Smooth muscle cell (in vitro differentiated cells): ENCODE results near the gene MAGEA9. TPM values are rescaled to one million over a fixed set of nuclear protein-coding genes. Genes with fewer than 3 reads are reported as not detected.
"Not testable (repeated sequence)": the region's sequence is repeated elsewhere in the genome, so short reads cannot be mapped to it uniquely, and the experiment has no call there.

Source experiments
- DNase-seq: peaks from one replicate; lab custom pipeline; 2025; ENCODE audit not compliant: unreplicated experiment; lab: John Stamatoyannopoulos, UW
- H2AFZ ChIP-seq: fragments of 200-600 bp; sonication (generic); 2 replicates; pipeline ENCODE4 v1.6.0; 2016; ENCODE audit warnings: antibody characterized with exemption, low read depth, mild to moderate bottlenecking
- H3F3A ChIP-seq: fragments of 200-600 bp; sonication (generic); 2 replicates; pipeline ENCODE4 v1.6.0; 2017; ENCODE audit warnings: antibody characterized with exemption, low read depth
- H3K27ac ChIP-seq: fragments of 200-600 bp; sonication (generic); 2 replicates; pipeline ENCODE4 v1.5.1; 2016; ENCODE audit warnings: low read depth, mild to moderate bottlenecking
- H3K27me3 ChIP-seq: fragments of 200-600 bp; sonication (generic); 2 replicates; pipeline ENCODE4 v1.6.1; 2016; ENCODE audit warnings: low read depth, mild to moderate bottlenecking
- H3K36me3 ChIP-seq: fragments of 200-600 bp; sonication (generic); 2 replicates; pipeline ENCODE4 v1.5.1; 2016; ENCODE audit warnings: low read depth
- H3K4me1 ChIP-seq: fragments of 200-600 bp; sonication (generic); 2 replicates; pipeline ENCODE4 v1.5.1; 2016; ENCODE audit warnings: low read depth
- H3K4me2 ChIP-seq: fragments of 200-600 bp; sonication (generic); 2 replicates; pipeline ENCODE4 v1.6.0; 2016; ENCODE audit warnings: mild to moderate bottlenecking
- H3K4me3 ChIP-seq: fragments of 200-600 bp; sonication (generic); 2 replicates; pipeline ENCODE4 v1.5.1; 2016; ENCODE audit warnings: mild to moderate bottlenecking
- H3K79me2 ChIP-seq: fragments of 200-600 bp; sonication (generic); 2 replicates; pipeline ENCODE4 v1.6.0; 2016; ENCODE audit warnings: low read depth, mild to moderate bottlenecking
- H3K9ac ChIP-seq: fragments of 200-600 bp; sonication (generic); 2 replicates; pipeline ENCODE4 v1.6.0; 2016; ENCODE audit warnings: low read depth
- H3K9me3 ChIP-seq: fragments of 200-600 bp; sonication (generic); replicated peaks from 2 replicates; pipeline ENCODE4 v1.5.1; 2016; ENCODE audit warnings: low read depth
- H4K20me1 ChIP-seq: fragments of 200-600 bp; sonication (generic); 2 replicates; pipeline ENCODE4 v1.6.0; 2016; ENCODE audit warnings: low read depth
- WGBS: methylation state at CpG from one replicate; pipeline ENCODE4 v1.1.7; 2016; ENCODE audit warnings: low lambda C conversion rate; 5-methylcytosine and 5-hydroxymethylcytosine counted together
- polyA plus RNA-seq: library from polyadenylated mRNA; unstranded; fragments of >200 nt; fragmentation: Nextera tagmentation; extraction: Ambion mirVana; gene quantifications from 2 replicates; pipeline ENCODE4 v1.2.1, GENCODE V29; 2016
- total RNA-seq: library from RNA; depleted of rRNA; stranded (reverse); fragments of >200 nt; gene quantifications from 2 replicates; pipeline ENCODE4 v1.2.3, GENCODE V29; 2014
- TF ChIP-seq, protein P1 (sequence below): fragments of 200-600 bp; sonication (generic); IDR thresholded peaks from 2 replicates; pipeline ENCODE4 v1.5.1; 2017; ENCODE audit warnings: borderline replicate concordance, mild to moderate bottlenecking, antibody characterized with exemption; ENCODE audit not compliant: insufficient read depth, poor library complexity, severe bottlenecking

The MAGEA9 gene, protein sequence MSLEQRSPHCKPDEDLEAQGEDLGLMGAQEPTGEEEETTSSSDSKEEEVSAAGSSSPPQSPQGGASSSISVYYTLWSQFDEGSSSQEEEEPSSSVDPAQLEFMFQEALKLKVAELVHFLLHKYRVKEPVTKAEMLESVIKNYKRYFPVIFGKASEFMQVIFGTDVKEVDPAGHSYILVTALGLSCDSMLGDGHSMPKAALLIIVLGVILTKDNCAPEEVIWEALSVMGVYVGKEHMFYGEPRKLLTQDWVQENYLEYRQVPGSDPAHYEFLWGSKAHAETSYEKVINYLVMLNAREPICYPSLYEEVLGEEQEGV
- total RNA-seq (not detected in 2 replicates), polyA plus RNA-seq (not detected in 2 replicates)

DNA sequence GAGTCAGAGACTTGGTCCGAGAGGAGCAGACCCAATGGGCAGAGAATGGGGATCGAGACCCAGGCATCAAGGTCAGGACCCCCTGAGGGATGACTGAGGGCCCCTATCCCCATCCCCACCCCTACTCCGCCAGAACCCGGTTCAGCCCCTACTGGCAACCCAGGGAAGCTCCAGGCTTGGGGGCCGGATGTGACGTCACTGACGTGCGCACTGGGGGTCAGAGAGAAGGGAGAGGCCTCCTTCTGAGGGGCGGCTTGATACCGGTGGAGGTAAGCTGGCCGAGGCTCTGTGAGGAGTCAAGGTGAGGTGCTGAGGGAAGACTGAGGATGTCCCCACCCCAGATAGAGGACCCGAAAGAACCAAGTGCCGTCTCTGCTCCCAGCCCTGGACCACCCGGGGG, at the start of gene MAGEA9:
Gene MAGEA9 (plus strand): TSS at position 204 of the 400 bp plus-strand sequence. CDS start 4,281 bp downstream, outside the sequence.
- not testable (repeated sequence) for DNase-seq, H3K9me3 ChIP-seq, H3K4me3 ChIP-seq, H3K36me3 ChIP-seq, H3K9ac ChIP-seq, H3K27ac ChIP-seq, H3F3A ChIP-seq, H3K4me1 ChIP-seq, H3K4me2 ChIP-seq, H4K20me1 ChIP-seq, H2AFZ ChIP-seq, H3K27me3 ChIP-seq, H3K79me2 ChIP-seq
- WGBS, result no CpG with 5 or more reads among the region's 14 CpGs

DNA sequence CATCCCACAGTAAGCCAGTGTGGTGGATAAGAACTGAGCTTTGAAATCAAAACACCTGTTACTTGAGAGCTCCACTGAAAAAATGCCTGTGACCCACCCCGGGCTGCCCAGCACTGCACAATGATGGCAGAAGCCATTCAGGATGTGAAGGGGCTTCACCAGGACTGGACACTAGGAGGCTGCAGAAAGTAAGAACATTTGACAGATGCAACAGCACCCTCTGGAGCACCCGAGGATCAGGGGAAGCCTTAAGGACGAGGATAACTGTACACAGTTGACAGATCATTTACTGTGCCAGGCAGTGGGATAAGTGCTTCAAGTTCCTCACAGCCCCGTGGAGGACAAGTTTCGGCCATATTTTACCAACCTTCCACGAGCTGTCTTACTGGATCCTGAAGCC, 39.5 kb upstream of the MAGEA9 start:
- not testable (repeated sequence) for H3K4me1 ChIP-seq, H2AFZ ChIP-seq, H3K36me3 ChIP-seq, H3K4me2 ChIP-seq, H3K79me2 ChIP-seq, DNase-seq, H4K20me1 ChIP-seq, H3K27ac ChIP-seq, H3K27me3 ChIP-seq, H3F3A ChIP-seq, H3K9ac ChIP-seq, H3K9me3 ChIP-seq, H3K4me3 ChIP-seq
- 67% methylated on average over 1 of the region's 6 CpGs for WGBS

DNA sequence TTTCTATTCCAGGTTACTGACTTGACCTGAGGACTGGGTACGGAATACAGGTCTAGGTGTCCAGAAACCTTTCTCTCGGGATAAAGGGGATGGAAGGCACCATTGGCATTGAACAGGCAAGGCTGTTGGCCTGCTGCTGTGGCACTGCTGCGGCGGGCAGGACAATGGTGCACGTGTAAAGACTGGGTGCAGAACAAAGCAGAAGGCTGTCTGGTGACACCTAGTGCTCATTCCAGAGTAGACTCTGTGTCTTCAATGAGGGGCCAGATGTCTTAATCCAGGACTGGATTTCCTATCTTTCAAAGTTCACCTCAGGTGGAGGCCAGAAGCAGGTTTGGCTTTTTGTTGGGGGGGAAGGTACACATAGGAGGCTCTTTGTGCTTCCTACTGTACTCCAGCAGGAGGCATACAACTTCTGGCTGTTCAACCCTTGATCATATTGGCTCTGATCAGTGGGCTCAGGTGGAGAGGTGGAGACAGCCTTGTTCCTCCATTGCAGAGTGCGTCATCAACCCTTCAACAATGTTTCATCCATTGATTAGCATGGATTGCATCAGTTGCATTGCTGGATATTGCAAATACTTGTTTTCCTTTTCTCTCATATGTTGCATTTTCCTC, 35.2 kb upstream of the MAGEA9 start:
- H3K9ac ChIP-seq, H2AFZ ChIP-seq, H3K27ac ChIP-seq, H3K79me2 ChIP-seq, H4K20me1 ChIP-seq, H3K27me3 ChIP-seq, H3K9me3 ChIP-seq, DNase-seq, H3F3A ChIP-seq, H3K4me1 ChIP-seq, H3K36me3 ChIP-seq, H3K4me2 ChIP-seq, H3K4me3 ChIP-seq: not testable (repeated sequence)
- 84% methylated on average over 3 of the region's 6 CpGs for WGBS

DNA sequence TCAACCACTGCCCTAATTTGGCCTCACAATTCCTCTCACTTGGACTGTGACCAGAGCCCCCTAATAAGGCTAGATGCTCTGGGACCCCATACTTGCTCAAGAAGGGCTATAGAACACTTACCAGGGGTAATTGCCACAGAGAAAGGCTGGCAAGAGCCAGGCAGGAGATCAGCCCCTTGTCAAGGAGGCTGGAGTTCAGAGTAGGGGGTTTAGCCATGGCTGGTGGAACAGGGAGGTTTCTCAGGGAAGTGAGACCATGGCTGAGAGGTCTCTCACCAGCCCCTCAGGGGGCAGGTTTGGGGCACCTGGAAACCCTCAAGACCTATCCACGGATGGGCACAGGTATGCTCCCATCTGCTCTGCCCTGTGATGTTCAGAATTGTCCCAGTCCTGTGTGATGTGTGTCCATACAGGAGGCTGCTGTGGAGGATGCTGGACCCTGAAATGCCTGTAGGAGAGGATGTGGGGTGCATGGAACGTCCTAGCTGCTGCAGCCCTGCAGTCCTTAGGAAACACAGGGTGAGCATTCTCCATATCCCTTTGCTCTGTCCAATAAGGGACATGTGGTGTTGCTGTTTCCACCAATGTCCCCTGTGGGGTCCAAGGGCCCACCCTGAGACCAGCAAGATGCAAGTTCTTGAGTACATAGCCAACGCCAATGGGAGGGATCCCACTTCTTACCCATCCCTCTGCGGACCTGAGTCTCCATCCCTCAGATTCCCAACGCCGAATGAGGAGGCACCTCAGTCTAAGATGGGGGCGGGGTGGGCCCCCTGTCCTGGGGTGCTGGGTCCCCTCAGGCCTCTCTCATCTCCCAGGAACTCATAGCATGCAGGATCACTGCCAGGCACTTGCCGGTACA, 24.3 kb upstream of the MAGEA9 start:
- Histone ChIP-seq H3K27ac (no peak overlapping the region), H3K4me1 (no peaks in the 10 kb centered on the region), H3F3A (no peaks in the 10 kb centered on the region), H3K9ac (no peak overlapping the region), H3K36me3 (no peaks in the 10 kb centered on the region), H2AFZ (no peak overlapping the region), H3K4me3 (no peak overlapping the region), H4K20me1 (no peaks in the 10 kb centered on the region), H3K4me2 (no peak overlapping the region), H3K79me2 (no peaks in the 10 kb centered on the region), H3K27me3 (no peaks in the 10 kb centered on the region), H3K9me3 (no peaks in the 10 kb centered on the region)
- TF ChIP-seq, protein P1, sequence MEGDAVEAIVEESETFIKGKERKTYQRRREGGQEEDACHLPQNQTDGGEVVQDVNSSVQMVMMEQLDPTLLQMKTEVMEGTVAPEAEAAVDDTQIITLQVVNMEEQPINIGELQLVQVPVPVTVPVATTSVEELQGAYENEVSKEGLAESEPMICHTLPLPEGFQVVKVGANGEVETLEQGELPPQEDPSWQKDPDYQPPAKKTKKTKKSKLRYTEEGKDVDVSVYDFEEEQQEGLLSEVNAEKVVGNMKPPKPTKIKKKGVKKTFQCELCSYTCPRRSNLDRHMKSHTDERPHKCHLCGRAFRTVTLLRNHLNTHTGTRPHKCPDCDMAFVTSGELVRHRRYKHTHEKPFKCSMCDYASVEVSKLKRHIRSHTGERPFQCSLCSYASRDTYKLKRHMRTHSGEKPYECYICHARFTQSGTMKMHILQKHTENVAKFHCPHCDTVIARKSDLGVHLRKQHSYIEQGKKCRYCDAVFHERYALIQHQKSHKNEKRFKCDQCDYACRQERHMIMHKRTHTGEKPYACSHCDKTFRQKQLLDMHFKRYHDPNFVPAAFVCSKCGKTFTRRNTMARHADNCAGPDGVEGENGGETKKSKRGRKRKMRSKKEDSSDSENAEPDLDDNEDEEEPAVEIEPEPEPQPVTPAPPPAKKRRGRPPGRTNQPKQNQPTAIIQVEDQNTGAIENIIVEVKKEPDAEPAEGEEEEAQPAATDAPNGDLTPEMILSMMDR, result no peak
- WGBS, result 84% methylated on average over 8 of the region's 8 CpGs
- DNase-seq, result no peak
